Spinal cord (tissue), 10 donors: ENCODE results near the gene C2CD2L. TPM values are rescaled to one million over a fixed set of nuclear protein-coding genes. Genes with fewer than 3 reads are reported as not detected.

Experiments
- DNase-seq, 6 donors: peaks; one replicate each; pipeline versions ENCODE4 v3.0.0 to v3.0.0-alpha.2; 2013 to 2015; ENCODE audit warnings: low spot score in 6 of 6, low read depth in 4 of 6
- H3K27ac ChIP-seq: one replicate; pipeline ENCODE4 v1.5.1; 2013; ENCODE audit warnings: low read depth, low read length, control low read depth
- H3K27me3 ChIP-seq: one replicate; pipeline ENCODE4 v1.6.1; 2013; ENCODE audit warnings: low read length; ENCODE audit not compliant: control insufficient read depth, insufficient read depth
- H3K36me3 ChIP-seq: one replicate; pipeline ENCODE4 v1.6.1; 2013; ENCODE audit warnings: low read length; ENCODE audit not compliant: control insufficient read depth, insufficient read depth
- H3K4me1 ChIP-seq: one replicate; pipeline ENCODE4 v1.6.1; 2013; ENCODE audit warnings: low read length; ENCODE audit not compliant: control insufficient read depth, insufficient read depth
- H3K4me3 ChIP-seq: one replicate; pipeline ENCODE4 v1.5.1; 2013; ENCODE audit warnings: low read depth, low read length, control low read depth
- H3K9me3 ChIP-seq: one replicate; pipeline ENCODE4 v1.6.1; 2013; ENCODE audit warnings: low read length; ENCODE audit not compliant: control insufficient read depth, insufficient read depth
- WGBS: methylation state at CpG from one replicate; pipeline ENCODE4 v1.1.5; 2013; ENCODE audit warnings: missing lambda C conversion rate; ENCODE audit not compliant: insufficient coverage; 5-methylcytosine and 5-hydroxymethylcytosine counted together
- polyA plus RNA-seq, 2 donors: library from polyadenylated mRNA; unstranded; fragments of 120-200 nt; gene quantifications; one replicate each; pipeline ENCODE4 v1.2.1, GENCODE V29; 2013; ENCODE audit not compliant: insufficient read length in 2 of 2
- total RNA-seq, 2 donors: library from RNA; depleted of rRNA in 1 of 2; stranded (reverse); fragments of 120-200 nt in 1 of 2; fragments of >200 nt in 1 of 2; gene quantifications; one replicate each; pipeline versions ENCODE4 v1.2.3 to v1.2.4, GENCODE V29; 2013 to 2014
- donor health status: healthy.

Gene C2CD2L
- total and polyA plus RNA-seq, 4 donors = 9.7 to 35.3 (median 23.1) TPM

GRCh38 chr11:119081682-119082260 lies 25.4 kb upstream of the C2CD2L start:
- Histone ChIP-seq H3K27ac (peak overlapping the region; percentile 74), H3K27me3 (no peaks in the 10 kb centered on the region), H3K9me3 (no peaks in the 10 kb centered on the region), H3K4me1 (peaks cover 18% of the 10 kb centered on the region), H3K4me3 (no peak overlapping the region), H3K36me3 (peaks cover 55% of the 10 kb centered on the region)
- DNase-seq = no peak
- WGBS = 67% methylated on average over 5 of the region's 7 CpGs

- peak within 1 kb of the TSS; percentile 99 for H3K4me3 ChIP-seq
- no peaks in the 10 kb centered on the region for H3K27me3 ChIP-seq
- H3K9me3 ChIP-seq = no peaks in the 10 kb centered on the region
- peak within 1 kb of the TSS; percentile 98 for H3K27ac ChIP-seq
- peaks cover 38% of the 10 kb centered on the region for H3K36me3 ChIP-seq
- WGBS = under 1% methylated on average over 42 of the region's 45 CpGs
- DNase-seq = peak; percentile 87 to 98 (median 96)
- peaks cover 18% of the 10 kb centered on the region for H3K4me1 ChIP-seq
These were observed 22.3 kb upstream of the C2CD2L start, which contains the start of gene HMBS for GRCh38 chr11:119084663-119085436. HMBS (plus strand) TSS chr11:119084881; CDS start chr11:119085034, 153 bp downstream.

GRCh38 chr11:119085437-119085847 lies 21.7 kb upstream of the C2CD2L start:
- peaks cover 38% of the 10 kb centered on the region for H3K36me3 ChIP-seq
- peak overlapping the region; percentile 99 for H3K4me3 ChIP-seq
- no peaks in the 10 kb centered on the region for H3K9me3 ChIP-seq
- H3K27ac ChIP-seq = peak overlapping the region; percentile 98
- H3K4me1 ChIP-seq = peaks cover 18% of the 10 kb centered on the region
- WGBS = 0% methylated on average over 13 of the region's 13 CpGs
- no peak for DNase-seq
- H3K27me3 ChIP-seq = no peaks in the 10 kb centered on the region

- peaks cover 30% of the 10 kb centered on the region for H3K36me3 ChIP-seq
- peaks cover 26% of the 10 kb centered on the region for H3K4me1 ChIP-seq
- no peak overlapping the region for H3K4me3 ChIP-seq
- H3K27ac ChIP-seq = no peak overlapping the region
- 89% methylated on average over 5 of the region's 6 CpGs for WGBS
- no peaks in the 10 kb centered on the region for H3K27me3 ChIP-seq
- H3K9me3 ChIP-seq = no peaks in the 10 kb centered on the region
- DNase-seq = no peak
These were observed 20.0 kb upstream of the C2CD2L start for GRCh38 chr11:119087123-119087522.

GRCh38 chr11:119087747-119088241 lies 19.4 kb upstream of the C2CD2L start:
- no peak for DNase-seq
- Histone ChIP-seq H3K36me3 (peaks cover 32% of the 10 kb centered on the region), H3K27me3 (no peaks in the 10 kb centered on the region), H3K4me3 (no peak overlapping the region), H3K9me3 (no peaks in the 10 kb centered on the region), H3K4me1 (peaks cover 32% of the 10 kb centered on the region), H3K27ac (no peak overlapping the region)
- WGBS = no CpG with 5 or more reads among the region's 2 CpGs

- no peak for DNase-seq
- H3K27ac ChIP-seq = no peak overlapping the region
- H3K4me3 ChIP-seq = no peak overlapping the region
- H3K27me3 ChIP-seq = no peaks in the 10 kb centered on the region
- peaks cover 36% of the 10 kb centered on the region for H3K36me3 ChIP-seq
- WGBS = 92% methylated on average over 9 of the region's 9 CpGs
- H3K9me3 ChIP-seq = no peaks in the 10 kb centered on the region
- H3K4me1 ChIP-seq = peaks cover 38% of the 10 kb centered on the region
These were observed 18.7 kb upstream of the C2CD2L start for GRCh38 chr11:119088406-119088805.

GRCh38 chr11:119089319-119089718 lies 17.8 kb upstream of the C2CD2L start:
- H3K27ac ChIP-seq = no peak overlapping the region
- H3K4me3 ChIP-seq = no peak overlapping the region
- no peaks in the 10 kb centered on the region for H3K9me3 ChIP-seq
- no peak for DNase-seq
- 100% methylated on average over 1 of the region's 1 CpG for WGBS
- peaks cover 40% of the 10 kb centered on the region for H3K36me3 ChIP-seq
- no peaks in the 10 kb centered on the region for H3K27me3 ChIP-seq
- H3K4me1 ChIP-seq = peaks cover 43% of the 10 kb centered on the region

GRCh38 chr11:119091178-119091577 lies 16.0 kb upstream of the C2CD2L start:
- no peak for DNase-seq
- WGBS = 35% methylated on average over 8 of the region's 9 CpGs
- H3K27ac ChIP-seq = no peak overlapping the region

GRCh38 chr11:119091966-119092879 lies 14.9 kb upstream of the C2CD2L start:
- Histone ChIP-seq H3K36me3 (peaks cover 47% of the 10 kb centered on the region), H3K4me3 (peak overlapping the region; percentile 72), H3K27me3 (no peaks in the 10 kb centered on the region), H3K4me1 (peaks cover 34% of the 10 kb centered on the region), H3K9me3 (no peaks in the 10 kb centered on the region), H3K27ac (no peak overlapping the region)
- 74% methylated on average over 13 of the region's 13 CpGs for WGBS
- DNase-seq = no peak

More at GRCh38 chr11:119091178-119091577, 16.0 kb upstream of the C2CD2L start:
- peak overlapping the region; percentile 24 for H3K4me3 ChIP-seq
- no peaks in the 10 kb centered on the region for H3K27me3 ChIP-seq
- peaks cover 35% of the 10 kb centered on the region for H3K4me1 ChIP-seq
- no peaks in the 10 kb centered on the region for H3K9me3 ChIP-seq
- H3K36me3 ChIP-seq = peaks cover 40% of the 10 kb centered on the region
